ENCODE results near the gene NINL. TPM values are rescaled to one million over a fixed set of nuclear protein-coding genes. Genes with fewer than 3 reads are reported as not detected.

The NINL gene
- total and polyA plus RNA-seq, 4 donors = 6.0 to 28.3 (median 12.9) TPM

DNA sequence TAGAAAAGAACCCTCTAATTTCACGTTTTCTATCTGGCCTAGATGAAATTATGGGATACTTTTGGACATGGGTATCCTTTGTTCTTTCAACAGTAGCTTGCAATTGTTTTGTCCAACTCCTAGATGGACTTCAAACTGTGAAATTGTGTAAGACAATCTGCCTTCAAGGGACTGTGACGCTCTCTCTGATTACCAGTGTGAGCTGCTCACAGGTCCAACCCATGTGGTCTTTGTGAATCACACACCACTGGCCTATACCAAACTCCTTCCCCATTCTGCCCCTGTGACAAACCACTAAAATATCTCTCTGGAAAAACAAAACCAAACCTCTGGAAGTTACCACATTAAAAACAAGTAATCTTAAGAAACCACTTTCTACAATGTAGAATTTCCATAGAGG, 59.5 kb downstream of the NINL start:
- Histone ChIP-seq H3K36me3 (ENCODE audit: control insufficient read depth in 1 of 2, insufficient read depth in 2 of 2, low read length in 1 of 2) (no peaks in the 10 kb centered on the region), H3K9me3 (ENCODE audit: control insufficient read depth, low read length) (no peaks in the 10 kb centered on the region), H3K27ac (ENCODE audit: low read depth in 1 of 2, low read length in 2 of 2) (peak overlapping the region; percentile 37 to 57), H3K4me1 (ENCODE audit: control insufficient read depth in 1 of 2, insufficient read depth in 2 of 2, low read length in 2 of 2) (peaks cover 0 to 2% of the 10 kb centered on the region in 2 donors), H3K27me3 (ENCODE audit: control insufficient read depth in 1 of 2, insufficient read depth in 2 of 2, low read length in 1 of 2) (no peaks in the 10 kb centered on the region), H3K4me3 (ENCODE audit: low read length in 2 of 2) (no peak overlapping the region)
- 38 to 43% methylated on average over 2 of the region's 2 CpGs for whole genome bisulfite sequencing, 2 donors
- intact Hi-C loops (cut with DNase I) = loop anchor here in 1 of 2 donors (5.0 kb wide), 1 partner anchor 56 kb away; no protein-coding TSS in a partner anchor
- peak; percentile 83 for ATAC-seq (ENCODE audit: low FRiP score)
- peak in 1 of 2 donors; percentile 68 for DNase-seq

DNA sequence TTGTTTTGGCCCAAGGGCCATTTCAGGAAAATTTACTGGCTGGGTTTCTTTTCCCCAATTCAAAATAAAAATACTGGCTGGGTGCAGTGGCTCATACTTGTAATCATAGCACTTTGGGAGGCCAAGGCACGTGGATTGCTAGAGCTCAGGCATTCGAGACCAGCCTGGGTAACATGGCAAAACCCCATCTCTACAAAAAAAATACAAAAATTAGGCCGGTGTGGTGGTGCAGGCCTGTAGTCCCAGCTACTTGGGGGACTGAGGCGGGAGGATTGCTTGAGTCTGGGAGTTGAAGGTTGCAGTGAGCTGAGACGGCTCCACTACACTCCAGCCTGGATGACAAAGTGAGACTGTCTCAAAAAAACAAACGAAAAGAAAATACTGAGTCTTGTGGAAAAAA, 60.0 kb downstream of the NINL start:
- ATAC-seq (ENCODE audit: low FRiP score) (no peak), DNase-seq (no peak)
- Histone ChIP-seq H3K9me3 (ENCODE audit: control insufficient read depth, low read length) (no peaks in the 10 kb centered on the region), H3K4me1 (ENCODE audit: control insufficient read depth in 1 of 2, insufficient read depth in 2 of 2, low read length in 2 of 2) (peaks cover 0 to 2% of the 10 kb centered on the region in 2 donors), H3K27ac (ENCODE audit: low read depth in 1 of 2, low read length in 2 of 2) (peak overlapping the region; percentile 37 to 57), H3K4me3 (ENCODE audit: low read length in 2 of 2) (no peak overlapping the region), H3K27me3 (ENCODE audit: control insufficient read depth in 1 of 2, insufficient read depth in 2 of 2, low read length in 1 of 2) (no peaks in the 10 kb centered on the region), H3K36me3 (ENCODE audit: control insufficient read depth in 1 of 2, insufficient read depth in 2 of 2, low read length in 1 of 2) (no peaks in the 10 kb centered on the region)
- 23 to 27% methylated on average over 6 of the region's 6 CpGs for WGBS, 2 donors
- intact Hi-C loops (cut with DNase I) = loop anchor here in 1 of 2 donors (5.0 kb wide), 1 partner anchor 57 kb away; no protein-coding TSS in a partner anchor

DNA sequence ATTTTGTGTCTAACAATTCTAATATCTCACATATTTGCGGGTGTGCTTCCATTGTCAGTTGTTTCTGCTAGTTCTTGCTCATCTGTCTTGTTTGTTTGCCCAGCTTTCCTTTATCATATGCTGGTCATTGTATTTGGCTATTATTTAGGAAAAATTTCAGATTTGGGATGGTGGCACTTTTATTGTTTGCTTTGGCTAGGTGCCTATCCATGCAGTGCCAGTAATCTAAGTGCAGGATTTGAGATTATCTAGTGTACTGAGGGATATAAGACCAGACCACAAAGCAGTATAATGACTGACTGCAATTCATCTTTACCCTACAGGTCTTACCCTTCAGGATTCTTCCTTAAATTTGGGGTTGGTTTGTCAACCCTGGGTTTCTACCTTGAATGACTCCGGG, 63.9 kb downstream of the NINL start:
- ATAC-seq (ENCODE audit: low FRiP score) = no peak
- WGBS, 2 donors = 86 to 90% methylated on average over 2 of the region's 2 CpGs

DNA sequence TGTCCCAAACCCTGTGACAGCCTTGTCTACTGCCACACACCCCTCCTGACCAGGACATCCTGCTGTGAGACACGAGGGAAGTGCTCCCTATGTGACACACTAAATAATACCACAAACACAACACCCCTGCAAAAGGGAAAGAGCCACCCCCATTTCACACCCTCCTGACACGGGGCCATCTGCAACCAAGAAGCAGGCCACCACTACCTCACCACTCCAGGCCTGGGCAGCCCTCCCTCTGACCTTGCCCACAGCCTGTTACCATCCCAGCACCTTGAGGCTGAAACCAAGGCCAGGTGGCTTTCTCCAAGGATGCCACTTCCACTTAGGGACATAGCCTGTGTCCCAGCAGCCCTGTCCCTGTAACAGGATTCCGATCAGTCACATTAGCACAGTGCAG, 68.2 kb downstream of the NINL start:
- H3K4me1 ChIP-seq (ENCODE audit: control insufficient read depth in 1 of 2, insufficient read depth in 2 of 2, low read length in 2 of 2) = no peaks in the 10 kb centered on the region
- no peak for DNase-seq
- intact Hi-C loops (cut with DNase I) = no loop called here
- peaks cover 4 to 6% of the 10 kb centered on the region in 2 donors for H3K36me3 ChIP-seq (ENCODE audit: control insufficient read depth in 1 of 2, insufficient read depth in 2 of 2, low read length in 1 of 2)
- H3K4me3 ChIP-seq (ENCODE audit: low read length in 2 of 2) = no peak overlapping the region
- ATAC-seq (ENCODE audit: low FRiP score) = no peak
- 83 to 91% methylated on average over 3 of the region's 3 CpGs for WGBS, 2 donors
- H3K27me3 ChIP-seq (ENCODE audit: control insufficient read depth in 1 of 2, insufficient read depth in 2 of 2, low read length in 1 of 2) = no peaks in the 10 kb centered on the region
- H3K9me3 ChIP-seq (ENCODE audit: control insufficient read depth, low read length) = peaks cover 3% of the 10 kb centered on the region
- H3K27ac ChIP-seq (ENCODE audit: low read depth in 1 of 2, low read length in 2 of 2) = no peak overlapping the region

More for the DNA sequence above, 63.9 kb downstream of the NINL start:
- no peaks in the 10 kb centered on the region for H3K27me3 ChIP-seq (ENCODE audit: control insufficient read depth in 1 of 2, insufficient read depth in 2 of 2, low read length in 1 of 2)
- peaks cover 0 to 4% of the 10 kb centered on the region in 2 donors for H3K36me3 ChIP-seq (ENCODE audit: control insufficient read depth in 1 of 2, insufficient read depth in 2 of 2, low read length in 1 of 2)
- intact Hi-C loops (cut with DNase I) = no loop called here
- H3K27ac ChIP-seq (ENCODE audit: low read depth in 1 of 2, low read length in 2 of 2) = no peak overlapping the region
- no peak for DNase-seq
- H3K4me3 ChIP-seq (ENCODE audit: low read length in 2 of 2) = no peak overlapping the region
- no peaks in the 10 kb centered on the region for H3K9me3 ChIP-seq (ENCODE audit: control insufficient read depth, low read length)
- peaks cover 0 to 2% of the 10 kb centered on the region in 2 donors for H3K4me1 ChIP-seq (ENCODE audit: control insufficient read depth in 1 of 2, insufficient read depth in 2 of 2, low read length in 2 of 2)

DNA sequence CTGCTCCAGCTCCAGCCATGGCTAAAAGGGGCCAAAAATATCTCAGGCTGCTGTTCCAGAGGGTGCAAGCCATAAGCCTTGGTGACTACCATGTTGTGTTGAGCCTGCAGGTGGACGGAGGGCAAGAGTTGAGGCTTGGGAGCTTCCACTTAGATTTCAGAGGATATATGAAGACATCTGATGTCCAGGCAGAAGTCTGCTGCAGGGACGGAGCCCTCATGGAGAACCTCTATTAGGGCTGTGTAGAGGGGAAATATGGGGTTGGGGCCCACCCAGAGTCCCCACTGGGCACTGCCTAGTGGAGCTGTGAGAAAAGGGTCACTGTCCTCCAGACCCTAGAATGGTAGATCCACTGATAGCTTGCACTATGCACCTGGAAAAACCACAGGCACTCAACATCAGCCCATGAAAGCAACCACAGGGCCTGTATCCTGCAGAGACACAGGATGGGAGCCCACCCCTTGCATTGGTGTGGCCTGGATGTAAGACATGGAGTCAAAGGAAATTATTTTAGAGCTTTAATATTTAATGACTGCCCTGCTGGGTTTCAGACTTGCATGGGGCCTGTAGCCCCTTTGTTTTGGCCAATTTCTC, 70.5 kb downstream of the NINL start:
- Histone ChIP-seq H3K36me3 (ENCODE audit: control insufficient read depth in 1 of 2, insufficient read depth in 2 of 2, low read length in 1 of 2) (peaks cover 4 to 6% of the 10 kb centered on the region in 2 donors), H3K9me3 (ENCODE audit: control insufficient read depth, low read length) (peaks cover 3% of the 10 kb centered on the region), H3K4me1 (ENCODE audit: control insufficient read depth in 1 of 2, insufficient read depth in 2 of 2, low read length in 2 of 2) (no peaks in the 10 kb centered on the region), H3K27ac (ENCODE audit: low read depth in 1 of 2, low read length in 2 of 2) (no peak overlapping the region), H3K27me3 (ENCODE audit: control insufficient read depth in 1 of 2, insufficient read depth in 2 of 2, low read length in 1 of 2) (no peaks in the 10 kb centered on the region), H3K4me3 (ENCODE audit: low read length in 2 of 2) (no peak overlapping the region)
- DNase-seq (no peak), ATAC-seq (ENCODE audit: low FRiP score) (no peak)
- intact Hi-C loops (cut with DNase I) = no loop called here
- 97 to 99% methylated on average over 2 of the region's 2 CpGs for WGBS, 2 donors

DNA sequence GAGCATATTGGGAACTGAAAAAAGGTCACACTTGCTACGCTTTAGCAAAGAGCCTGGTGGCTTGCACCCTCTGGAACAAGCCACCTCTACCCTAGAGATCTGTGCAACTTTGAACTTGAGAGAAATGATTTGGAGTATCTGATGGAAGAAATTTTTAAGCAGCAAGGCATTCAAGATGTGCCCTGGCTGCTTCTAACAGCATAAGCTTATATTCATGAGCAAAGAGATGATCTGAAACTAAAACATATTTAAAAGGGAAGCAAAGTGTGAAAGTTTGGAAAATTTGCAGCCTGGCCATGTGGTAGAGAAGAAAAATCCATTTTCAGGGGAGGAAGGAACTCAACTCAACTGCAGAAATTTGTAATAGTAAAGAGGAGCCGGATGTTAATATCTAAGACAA, 71.1 kb downstream of the NINL start:
- H3K27me3 ChIP-seq (ENCODE audit: control insufficient read depth in 1 of 2, insufficient read depth in 2 of 2, low read length in 1 of 2) = no peaks in the 10 kb centered on the region
- ATAC-seq (ENCODE audit: low FRiP score) (no peak), DNase-seq (no peak)
- H3K9me3 ChIP-seq (ENCODE audit: control insufficient read depth, low read length) = peaks cover 3% of the 10 kb centered on the region
- H3K4me3 ChIP-seq (ENCODE audit: low read length in 2 of 2) = no peak overlapping the region
- no peak overlapping the region for H3K27ac ChIP-seq (ENCODE audit: low read depth in 1 of 2, low read length in 2 of 2)
- peaks cover 4 to 8% of the 10 kb centered on the region in 2 donors for H3K36me3 ChIP-seq (ENCODE audit: control insufficient read depth in 1 of 2, insufficient read depth in 2 of 2, low read length in 1 of 2)
- WGBS, 2 donors = 96 to 98% methylated on average over 2 of the region's 2 CpGs
- intact Hi-C loops (cut with DNase I) = no loop called here
- no peaks in the 10 kb centered on the region for H3K4me1 ChIP-seq (ENCODE audit: control insufficient read depth in 1 of 2, insufficient read depth in 2 of 2, low read length in 2 of 2)

DNA sequence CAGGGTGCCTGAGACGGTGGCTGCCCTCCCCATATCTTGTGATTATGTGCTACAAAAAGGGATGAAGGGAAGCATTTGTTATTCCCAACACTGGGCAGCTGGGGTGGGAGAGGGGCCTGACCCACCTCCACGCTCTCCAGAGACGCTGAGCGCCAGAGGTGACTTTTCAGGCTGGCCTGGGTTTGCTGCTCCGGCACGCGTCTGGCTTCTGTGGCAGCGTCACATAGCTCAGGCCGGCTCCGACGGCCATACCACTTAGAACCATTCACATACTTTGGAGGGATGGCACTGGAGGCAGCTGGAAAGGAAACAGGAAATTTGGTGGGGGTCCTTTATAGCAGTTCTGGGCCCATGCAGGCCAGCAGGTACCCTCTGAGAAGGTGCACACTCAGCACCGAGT, 72.6 kb downstream of the NINL start:
- peaks cover 4 to 9% of the 10 kb centered on the region in 2 donors for H3K36me3 ChIP-seq (ENCODE audit: control insufficient read depth in 1 of 2, insufficient read depth in 2 of 2, low read length in 1 of 2)
- no peaks in the 10 kb centered on the region for H3K4me1 ChIP-seq (ENCODE audit: control insufficient read depth in 1 of 2, insufficient read depth in 2 of 2, low read length in 2 of 2)
- no peak overlapping the region for H3K27ac ChIP-seq (ENCODE audit: low read depth in 1 of 2, low read length in 2 of 2)
- no peak for ATAC-seq (ENCODE audit: low FRiP score)
- WGBS, 2 donors = 94 to 95% methylated on average over 12 of the region's 12 CpGs
- H3K4me3 ChIP-seq (ENCODE audit: low read length in 2 of 2) = no peak overlapping the region
- no peaks in the 10 kb centered on the region for H3K27me3 ChIP-seq (ENCODE audit: control insufficient read depth in 1 of 2, insufficient read depth in 2 of 2, low read length in 1 of 2)
- intact Hi-C loops (cut with DNase I) = no loop called here
- peaks cover 3% of the 10 kb centered on the region for H3K9me3 ChIP-seq (ENCODE audit: control insufficient read depth, low read length)
- DNase-seq = no peak

DNA sequence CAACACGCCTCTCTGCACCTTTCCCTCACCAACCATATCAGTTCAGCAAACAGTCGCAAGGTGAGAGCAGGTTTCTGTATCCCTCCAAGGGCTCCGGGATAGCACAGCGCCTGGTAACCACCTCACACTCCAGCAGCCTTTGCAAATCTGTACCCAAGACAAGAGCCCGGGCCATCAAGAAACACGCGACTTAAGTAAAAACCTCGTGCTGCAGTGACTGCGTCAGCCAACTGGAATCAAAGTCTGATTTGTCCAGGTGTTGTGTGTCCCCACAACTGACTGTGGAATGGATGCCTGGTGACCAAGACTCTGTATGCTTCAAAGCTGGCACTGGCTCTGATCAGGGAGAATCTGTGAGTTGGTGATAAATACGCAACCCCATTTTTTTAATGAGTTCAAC, 74.1 kb downstream of the NINL start:
- DNase-seq = no peak
- H3K4me3 ChIP-seq (ENCODE audit: low read length in 2 of 2) = no peak overlapping the region
- no peak for ATAC-seq (ENCODE audit: low FRiP score)
- H3K27me3 ChIP-seq (ENCODE audit: control insufficient read depth in 1 of 2, insufficient read depth in 2 of 2, low read length in 1 of 2) = no peaks in the 10 kb centered on the region
- intact Hi-C loops (cut with DNase I) = no loop called here
- 91 to 94% methylated on average over 10 of the region's 10 CpGs for WGBS, 2 donors
- peaks cover 3% of the 10 kb centered on the region for H3K9me3 ChIP-seq (ENCODE audit: control insufficient read depth, low read length)
- H3K4me1 ChIP-seq (ENCODE audit: control insufficient read depth in 1 of 2, insufficient read depth in 2 of 2, low read length in 2 of 2) = no peaks in the 10 kb centered on the region
- peaks cover 4% of the 10 kb centered on the region in 2 donors for H3K36me3 ChIP-seq (ENCODE audit: control insufficient read depth in 1 of 2, insufficient read depth in 2 of 2, low read length in 1 of 2)
- no peak overlapping the region for H3K27ac ChIP-seq (ENCODE audit: low read depth in 1 of 2, low read length in 2 of 2)

DNA sequence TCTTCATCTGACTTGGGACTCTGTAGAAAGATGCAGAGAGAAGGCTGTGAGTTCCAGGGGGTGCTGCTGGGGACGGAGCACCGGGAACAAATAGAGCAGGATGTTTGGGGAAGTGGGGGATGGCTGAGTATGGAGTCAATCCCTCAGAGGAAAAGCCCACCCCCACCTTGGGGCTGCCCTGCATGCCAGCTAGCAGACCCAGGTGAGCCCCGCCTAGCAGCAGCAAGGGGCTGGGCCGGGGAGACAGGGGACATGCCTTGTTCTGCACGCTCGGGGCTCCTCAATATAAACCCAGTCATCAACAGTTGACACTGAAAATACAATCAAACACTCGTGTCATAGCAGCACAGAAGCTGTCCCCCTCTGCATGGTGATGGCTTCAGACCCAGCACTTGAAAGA, 74.6 kb downstream of the NINL start:
- intact Hi-C loops (cut with DNase I) = no loop called here
- Histone ChIP-seq H3K27me3 (ENCODE audit: control insufficient read depth in 1 of 2, insufficient read depth in 2 of 2, low read length in 1 of 2) (no peaks in the 10 kb centered on the region), H3K27ac (ENCODE audit: low read depth in 1 of 2, low read length in 2 of 2) (no peak overlapping the region), H3K4me1 (ENCODE audit: control insufficient read depth in 1 of 2, insufficient read depth in 2 of 2, low read length in 2 of 2) (no peaks in the 10 kb centered on the region), H3K36me3 (ENCODE audit: control insufficient read depth in 1 of 2, insufficient read depth in 2 of 2, low read length in 1 of 2) (peaks cover 4% of the 10 kb centered on the region in 2 donors), H3K9me3 (ENCODE audit: control insufficient read depth, low read length) (peaks cover 3% of the 10 kb centered on the region), H3K4me3 (ENCODE audit: low read length in 2 of 2) (no peak overlapping the region)
- WGBS, 2 donors = 92% methylated on average over 7 of the region's 7 CpGs
- DNase-seq (no peak), ATAC-seq (ENCODE audit: low FRiP score) (no peak)
